HG02571 (cell line): Measurements from ENCODE around the gene CCDC69.

Experiments
- ATAC-seq: cut with Tn5 transposase; IDR thresholded peaks from one replicate; pipeline ENCODE4 v1.9.1; 2021; ENCODE audit warnings: mild to moderate bottlenecking, moderate library complexity; ENCODE audit not compliant: unreplicated experiment

Gene CCDC69

GRCh38 chr5:151146061-151146460 is 77.8 kb downstream of the CCDC69 start:
- ATAC-seq = no peak

GRCh38 chr5:151144922-151145321 is 79.0 kb downstream of the CCDC69 start:
- ATAC-seq = no peak

- no peak for ATAC-seq
These were observed 79.6 kb downstream of the CCDC69 start for GRCh38 chr5:151144275-151144674.

GRCh38 chr5:151143645-151144044 is 80.2 kb downstream of the CCDC69 start:
- no peak for ATAC-seq

- ATAC-seq = no peak
These were observed 81.0 kb downstream of the CCDC69 start for GRCh38 chr5:151142933-151143332.

- ATAC-seq = peak; percentile 83
These were observed 82.4 kb downstream of the CCDC69 start for GRCh38 chr5:151141535-151141934.

- no peak for ATAC-seq
These were observed 83.0 kb downstream of the CCDC69 start for GRCh38 chr5:151140686-151141459.

- ATAC-seq = no peak
These were observed 84.2 kb downstream of the CCDC69 start for GRCh38 chr5:151139646-151140045.

- ATAC-seq = no peak
These were observed 84.9 kb downstream of the CCDC69 start for GRCh38 chr5:151139015-151139414.

- ATAC-seq = no peak
These were observed 85.8 kb downstream of the CCDC69 start for GRCh38 chr5:151138114-151138513.

GRCh38 chr5:151137067-151137825 is 86.6 kb downstream of the CCDC69 start:
- ATAC-seq = no peak

- peak; percentile 73 for ATAC-seq
These were observed 89.7 kb downstream of the CCDC69 start for GRCh38 chr5:151134228-151134627.

GRCh38 chr5:151132963-151133362 is 90.9 kb downstream of the CCDC69 start:
- no peak for ATAC-seq
